OCI-LY1 (cell line): Measurements from ENCODE around the gene SDK2.

Experiments
- H2AFZ ChIP-seq: fragments of 200-600 bp; sonication (generic), shearing (Covaris generic); 2 replicates; pipeline ENCODE4 v1.6.0; 2014; ENCODE audit warnings: antibody characterized with exemption, mild to moderate bottlenecking, low read length
- H3F3A ChIP-seq: fragments of 200-600 bp; sonication (generic), shearing (Covaris generic); 2 replicates; pipeline ENCODE4 v1.6.0; 2014; ENCODE audit warnings: mild to moderate bottlenecking, antibody characterized with exemption, low read length, moderate library complexity; ENCODE audit not compliant: insufficient read depth
- H3K27ac ChIP-seq: fragments of 200-600 bp; sonication (generic); 2 replicates; pipeline ENCODE4 v1.5.1; 2014; ENCODE audit warnings: low read length, mixed run types, mild to moderate bottlenecking, low read depth; ENCODE audit not compliant: poor library complexity, severe bottlenecking
- H3K27me3 ChIP-seq: fragments of 200-600 bp; sonication (generic); 2 replicates; pipeline ENCODE4 v1.6.0; 2014; ENCODE audit warnings: antibody characterized with exemption, mild to moderate bottlenecking, low read length, moderate library complexity; ENCODE audit not compliant: insufficient read depth
- H3K36me3 ChIP-seq: fragments of 200-600 bp; sonication (generic); 2 replicates; pipeline ENCODE4 v1.6.1; 2014; ENCODE audit warnings: mild to moderate bottlenecking, antibody characterized with exemption, low read length, moderate library complexity, mixed read lengths; ENCODE audit not compliant: insufficient read depth
- H3K4me1 ChIP-seq: fragments of 200-600 bp; sonication (generic); 2 replicates; pipeline ENCODE4 v1.5.1; 2014; ENCODE audit warnings: mild to moderate bottlenecking, low read length, moderate library complexity; ENCODE audit not compliant: insufficient read depth, severe bottlenecking
- H3K4me2 ChIP-seq: fragments of 200-600 bp; sonication (generic), shearing (Covaris generic); 2 replicates; pipeline ENCODE4 v1.6.1; 2014; ENCODE audit warnings: low read length
- H3K4me3 ChIP-seq: fragments of 200-600 bp; sonication (generic); 2 replicates; pipeline ENCODE4 v1.5.1; 2014; ENCODE audit warnings: low read length, low read depth, mild to moderate bottlenecking, mixed read lengths; ENCODE audit not compliant: poor library complexity, severe bottlenecking
- H3K79me2 ChIP-seq: fragments of 200-600 bp; shearing (Covaris generic); 2 replicates; pipeline ENCODE4 v1.6.1; 2016; ENCODE audit warnings: mixed run types, low read length, mixed read lengths; ENCODE audit not compliant: insufficient read depth
- H3K9ac ChIP-seq: fragments of 200-600 bp; sonication (generic), shearing (Covaris generic); 2 replicates; pipeline ENCODE4 v1.6.1; 2014; ENCODE audit warnings: mild to moderate bottlenecking, low read length, mixed read lengths
- H3K9me2 ChIP-seq: fragments of 200-600 bp; sonication (generic), shearing (Covaris generic); 2 replicates; pipeline ENCODE4 v1.6.1; 2014; ENCODE audit warnings: low read depth, mild to moderate bottlenecking, low read length, mixed read lengths
- H3K9me3 ChIP-seq: fragments of 200-600 bp; shearing (Covaris generic); 2 replicates; pipeline ENCODE4 v1.6.1; 2014; ENCODE audit warnings: low read length, mixed read lengths
- H4K20me1 ChIP-seq: fragments of 200-600 bp; sonication (generic), shearing (Covaris generic); 2 replicates; pipeline ENCODE4 v1.6.0; 2016; ENCODE audit warnings: mild to moderate bottlenecking, low read length; ENCODE audit not compliant: insufficient read depth
- CTCF ChIP-seq: fragments of 200-600 bp; sonication (generic), shearing (Covaris generic); IDR thresholded peaks from 2 replicates; pipeline ENCODE4 v1.5.1; 2017; ENCODE audit warnings: mild to moderate bottlenecking, antibody characterized with exemption, low read length, moderate library complexity, mixed read lengths
- EZH2 ChIP-seq: fragments of 200-600 bp; sonication (generic), shearing (Covaris generic); IDR thresholded peaks from 2 replicates; pipeline ENCODE4 v1.8.0; 2017; ENCODE audit warnings: borderline replicate concordance, mixed run types, mild to moderate bottlenecking, antibody characterized with exemption, low read length, moderate library complexity, mixed read lengths

The SDK2 gene

GRCh38 chr17:73691321-73691766 lies 47.1 kb upstream of the SDK2 start:
- H3K4me2 ChIP-seq = no peak overlapping the region
- TF ChIP-seq CTCF (no peak), EZH2 (no peak)
- no peaks in the 10 kb centered on the region for H3K4me1 ChIP-seq
- H3K9me3 ChIP-seq = no peaks in the 10 kb centered on the region
- no peaks in the 10 kb centered on the region for H3K9me2 ChIP-seq
- no peaks in the 10 kb centered on the region for H3K79me2 ChIP-seq
- no peaks in the 10 kb centered on the region for H4K20me1 ChIP-seq
- H3F3A ChIP-seq = no peaks in the 10 kb centered on the region
- no peak overlapping the region for H3K9ac ChIP-seq
- no peak overlapping the region for H3K27ac ChIP-seq
- no peak overlapping the region for H2AFZ ChIP-seq
- H3K36me3 ChIP-seq = no peaks in the 10 kb centered on the region
- no peak overlapping the region for H3K4me3 ChIP-seq
- no peaks in the 10 kb centered on the region; the same call in 1 of the 2 replicates for H3K27me3 ChIP-seq

- Histone ChIP-seq H3K27ac (no peak overlapping the region), H3F3A (no peaks in the 10 kb centered on the region), H3K79me2 (no peaks in the 10 kb centered on the region), H3K4me3 (no peak overlapping the region), H3K9ac (no peak overlapping the region), H3K9me2 (no peaks in the 10 kb centered on the region), H4K20me1 (no peaks in the 10 kb centered on the region), H3K4me2 (no peak overlapping the region), H3K36me3 (no peaks in the 10 kb centered on the region), H3K27me3 (no peaks in the 10 kb centered on the region; the same call in 1 of the 2 replicates), H2AFZ (no peak overlapping the region), H3K9me3 (no peaks in the 10 kb centered on the region), H3K4me1 (no peaks in the 10 kb centered on the region)
- TF ChIP-seq CTCF = no peak
- no peak for TF ChIP-seq EZH2
Observed at GRCh38 chr17:73690676-73691075, 46.4 kb upstream of the SDK2 start.

GRCh38 chr17:73689596-73690275 lies 45.5 kb upstream of the SDK2 start:
- Histone ChIP-seq H3K27ac (no peak overlapping the region), H3K79me2 (no peaks in the 10 kb centered on the region), H4K20me1 (no peaks in the 10 kb centered on the region), H3K27me3 (no peaks in the 10 kb centered on the region; the same call in 1 of the 2 replicates), H3F3A (no peaks in the 10 kb centered on the region), H2AFZ (no peak overlapping the region), H3K9ac (no peak overlapping the region), H3K4me3 (no peak overlapping the region), H3K4me2 (no peak overlapping the region), H3K36me3 (no peaks in the 10 kb centered on the region), H3K9me2 (no peaks in the 10 kb centered on the region), H3K4me1 (no peaks in the 10 kb centered on the region), H3K9me3 (no peaks in the 10 kb centered on the region)
- TF ChIP-seq CTCF (no peak), EZH2 (no peak)
